GM18498 (cell line): ENCODE results near the gene RARRES2.
"Not testable (repeated sequence)": the region's sequence is repeated elsewhere in the genome, so short reads cannot be mapped to it uniquely, and the experiment has no call there.

Experiments
- ATAC-seq: cut with Tn5 transposase; IDR thresholded peaks from one replicate; pipeline ENCODE4 v1.9.1; 2021; ENCODE audit warnings: mild to moderate bottlenecking, moderate library complexity; ENCODE audit not compliant: unreplicated experiment

RARRES2 gene

GRCh38 chr7:150341263-150342120 lies at the start of gene RARRES2:
RARRES2 (minus strand) TSS chr7:150341629; CDS start chr7:150340609, 1,020 bp downstream.
- no peak for ATAC-seq

- ATAC-seq = no peak
Measured at GRCh38 chr7:150390205-150390604, 48.8 kb upstream of the RARRES2 start.

GRCh38 chr7:150389532-150389816 lies 48.0 kb upstream of the RARRES2 start:
- ATAC-seq = no peak

- no peak for ATAC-seq
Measured at GRCh38 chr7:150388709-150389531, 47.5 kb upstream of the RARRES2 start.

GRCh38 chr7:150388306-150388705 lies 46.9 kb upstream of the RARRES2 start:
- no peak for ATAC-seq

GRCh38 chr7:150385884-150386283 lies 44.5 kb upstream of the RARRES2 start:
- not testable (repeated sequence) for ATAC-seq

- no peak for ATAC-seq
Measured at GRCh38 chr7:150385302-150385723, 43.9 kb upstream of the RARRES2 start.

- ATAC-seq = no peak
Measured at GRCh38 chr7:150384406-150385301, 43.2 kb upstream of the RARRES2 start.

GRCh38 chr7:150383710-150384397 lies 42.4 kb upstream of the RARRES2 start:
- ATAC-seq = no peak

GRCh38 chr7:150382844-150383225 lies 41.4 kb upstream of the RARRES2 start:
- no peak for ATAC-seq

GRCh38 chr7:150382123-150382843 lies 40.9 kb upstream of the RARRES2 start:
- no peak for ATAC-seq

- ATAC-seq = no peak
Measured at GRCh38 chr7:150381785-150382122, 40.3 kb upstream of the RARRES2 start.

- ATAC-seq = no peak
Measured at GRCh38 chr7:150381096-150381495, 39.7 kb upstream of the RARRES2 start.

- no peak for ATAC-seq
Measured at GRCh38 chr7:150380463-150380862, 39.0 kb upstream of the RARRES2 start.

GRCh38 chr7:150379441-150380379 lies 38.3 kb upstream of the RARRES2 start:
- no peak for ATAC-seq

- ATAC-seq = peak; percentile 81
Measured at GRCh38 chr7:150378853-150379440, 37.5 kb upstream of the RARRES2 start, which contains the start of gene ZNF775. ZNF775 (plus strand) TSS chr7:150379330; CDS start chr7:150388471, 9,141 bp downstream.

GRCh38 chr7:150378115-150378852 lies 36.9 kb upstream of the RARRES2 start:
- no peak for ATAC-seq

- ATAC-seq = no peak
Measured at GRCh38 chr7:150377635-150378034, 36.2 kb upstream of the RARRES2 start.
